K562 (cell line): ENCODE data around the gene CORO6. TPM values are rescaled to one million over a fixed set of nuclear protein-coding genes. Genes with fewer than 3 reads are reported as not detected.

Experiments
- ATAC-seq: fragments of 200-7000 bp; cut with Tn5 transposase; 3 replicates; pipeline ENCODE4 v1.9.1; 2020; ENCODE audit warnings: moderate library complexity
- BruUV-seq: library from RNA; stranded (reverse); fragments of 400-500 nt; replicated peaks from 2 replicates; lab custom pipeline; 2021; lab: Mats Ljungman, UMichigan
- CTCF ChIA-PET: fragments of 300-600 bp; formaldehyde crosslinking; extraction: SDS; loops from one replicate; lab custom pipeline; 2021; ENCODE audit warnings: low intra/inter-chr PET ratio; lab: Yijun Ruan, JAX
- POLR2A ChIA-PET: fragments of 300-600, 350-650 bp; sonication (Branson Sonifier 250); formaldehyde crosslinking; extraction: SDS; loops from one replicate; lab custom pipeline; 2021; ENCODE audit warnings: antibody characterized with exemption, inconsistent platforms; lab: Yijun Ruan, JAX
- DNase-seq, 4 experiments: peaks; one replicate each; pipeline versions ENCODE4 v3.0.0 to v3.0.0-alpha.2; 2011 to 2018; ENCODE audit warnings: low spot score in 3 of 4, mixed read lengths in 3 of 4; ENCODE audit errors: extremely low read depth in 1 of 4
- FAIRE-seq: peaks from 2 replicates; lab custom pipeline; 2011; peaks lifted over from hg19 to GRCh38; lab: Jason Lieb, UNC
- H2AFZ ChIP-seq: 2 replicates; pipeline ENCODE4 v1.6.0; 2011; ENCODE audit warnings: low read depth, low read length, control low read depth, inconsistent platforms
- H3K27ac ChIP-seq: fragments of 200-600 bp; 3 replicates; pipeline ENCODE4 v1.8.0; 2011; ENCODE audit warnings: low read depth, mild to moderate bottlenecking, control low read depth, inconsistent platforms, low read length, moderate library complexity, mixed read lengths; ENCODE audit errors: extremely low read depth
- H3K27me3 ChIP-seq, 2 experiments: fragments of 300-600 bp in 1 of 2; 2 replicates in 1 of 2; 3 replicates in 1 of 2; pipeline versions ENCODE4 v1.6.0 to v1.8.0; 2011; ENCODE audit warnings: inconsistent platforms in 2 of 2, low read length in 2 of 2, mild to moderate bottlenecking in 1 of 2, mixed read lengths in 1 of 2, moderate library complexity in 1 of 2; ENCODE audit not compliant: control insufficient read depth in 2 of 2, insufficient read depth in 2 of 2
- H3K36me3 ChIP-seq: fragments of 300-600 bp; 3 replicates; pipeline ENCODE4 v1.8.0; 2011; ENCODE audit warnings: mild to moderate bottlenecking, low read length, inconsistent platforms; ENCODE audit not compliant: control insufficient read depth, insufficient read depth
- H3K4me1 ChIP-seq, 2 experiments: fragments of 200-600 bp in 1 of 2; replicated peaks in 1 of 2; 2 replicates in 1 of 2; 3 replicates in 1 of 2; pipeline versions ENCODE4 v1.5.1 to v1.8.0; 2011; ENCODE audit warnings: inconsistent platforms in 2 of 2, low read length in 2 of 2, mild to moderate bottlenecking in 1 of 2, mixed read lengths in 1 of 2, moderate library complexity in 1 of 2; ENCODE audit not compliant: control insufficient read depth in 2 of 2, insufficient read depth in 2 of 2
- H3K4me2 ChIP-seq: 2 replicates; pipeline ENCODE4 v1.6.1; 2011; ENCODE audit warnings: low read length, control low read depth, inconsistent platforms, mixed read lengths; ENCODE audit not compliant: insufficient read depth
- H3K4me3 ChIP-seq: fragments of 200-600 bp; sonication (generic), shearing (Covaris generic); 2 replicates; pipeline ENCODE4 v1.5.1; 2016; ENCODE audit warnings: control low read depth, inconsistent platforms
- H3K79me2 ChIP-seq: fragments of 200-600 bp; 3 replicates; pipeline ENCODE4 v1.8.0; 2011; ENCODE audit warnings: low read length, inconsistent platforms; ENCODE audit not compliant: control insufficient read depth, insufficient read depth
- H3K9ac ChIP-seq, 2 experiments: 2 replicates each; pipeline versions ENCODE4 v1.6.0 to v1.6.1; 2011; ENCODE audit warnings: low read depth in 2 of 2, low read length in 2 of 2, control low read depth in 1 of 2, inconsistent platforms in 1 of 2, mild to moderate bottlenecking in 1 of 2, mixed read lengths in 1 of 2; ENCODE audit not compliant: insufficient read depth in 1 of 2
- H3K9me1 ChIP-seq: one replicate; pipeline ENCODE4 v1.6.0; 2011; ENCODE audit warnings: inconsistent platforms, mild to moderate bottlenecking, low read length, moderate library complexity; ENCODE audit not compliant: control insufficient read depth, insufficient read depth
- H3K9me3 ChIP-seq: replicated peaks from 2 replicates; pipeline ENCODE4 v1.5.1; 2011; ENCODE audit warnings: low read depth, low read length, inconsistent platforms; ENCODE audit not compliant: control insufficient read depth, insufficient read depth
- H4K20me1 ChIP-seq: replicated peaks from 2 replicates; pipeline ENCODE4 v1.6.1; 2011; ENCODE audit warnings: low read length, inconsistent platforms, mixed read lengths; ENCODE audit not compliant: control insufficient read depth, insufficient read depth
- WGBS: fragments of 100-300 bp; shearing (Covaris generic); methylation state at CpG from one replicate; pipeline ENCODE4 v1.1.6; 2016; ENCODE audit warnings: low coverage, mixed read lengths; ENCODE audit not compliant: insufficient coverage; ENCODE audit errors: missing lambda C conversion rate; 5-methylcytosine and 5-hydroxymethylcytosine counted together
- in situ Hi-C: fragments of 300-500 bp; cut with MboI; formaldehyde crosslinking; loops from 4 replicates; pipeline ENCODE4 v1.15.0; 2018; ENCODE audit warnings: inconsistent platforms, mixed read lengths
- intact Hi-C: fragments of 100-400 bp; cut with micrococcal nuclease; formaldehyde crosslinking; loops from 2 replicates; pipeline ENCODE4 v1.14.2; 2022
- polyA plus RNA-seq, 8 experiments: library from polyadenylated mRNA; depleted of rRNA in 4 of 8; stranded (reverse) in 5 of 8; unstranded in 3 of 8; fragments of >200 nt; fragmentation: Nextera tagmentation in 2 of 8; fragmentation: Illumina TruSeq in 1 of 8; extraction: Ambion mirVana in 2 of 8; extraction: Trizol in 1 of 8; gene quantifications; 2 replicates each; pipeline versions ENCODE4 v1.2.1 to v1.2.3, GENCODE V29; 2011 to 2014; ENCODE audit warnings: inconsistent platforms in 1 of 8, missing spikeins in 1 of 8
- total RNA-seq, 7 experiments: library from RNA; depleted of rRNA in 6 of 7; stranded (reverse); fragments of >200 nt in 6 of 7; fragmentation: Illumina TruSeq in 2 of 7; extraction: Trizol in 2 of 7; gene quantifications; 2 replicates each; pipeline versions ENCODE4 v1.2.1 to v1.2.3, GENCODE V29; 2011 to 2021; ENCODE audit warnings: low replicate concordance in 1 of 7
- TF ChIP-seq, protein P1 (sequence below): fragments of 150-350 bp; IDR thresholded peaks from 2 replicates; pipeline ENCODE4 v1.6.1; 2014; ENCODE audit warnings: low read depth, mild to moderate bottlenecking, low read length, borderline replicate concordance

The CORO6 gene
- total and polyA plus RNA-seq, 9 of the 15 experiments (the other 6 are each of a cell fraction or from before 2014, with no cell fraction given) = 0.04 to 11.9 (median 2.4) TPM

DNA sequence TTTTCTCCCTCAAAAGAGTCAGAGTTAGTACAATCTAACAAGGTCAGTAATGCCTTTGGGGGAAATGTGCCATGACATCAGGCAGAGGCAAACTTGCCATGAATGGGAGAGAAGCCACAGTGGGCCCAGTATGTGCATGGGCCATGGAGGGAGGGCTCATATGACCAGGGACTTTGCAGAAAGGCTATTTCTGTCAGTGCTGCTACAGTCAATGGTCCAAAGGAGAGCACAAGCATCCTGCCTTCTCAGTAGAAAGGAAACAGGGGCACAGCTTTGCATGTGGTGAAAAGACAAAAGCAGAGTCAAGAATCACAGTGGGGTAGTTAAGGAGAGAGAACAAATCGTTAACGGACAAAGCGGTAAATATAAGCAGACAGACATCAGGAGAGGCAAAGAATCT, 11.2 kb upstream of the CORO6 start:
- POLR2A ChIA-PET = interaction anchor here (1.0 kb wide), 1 partner anchor 14 kb away, joined by 7 read pairs; no protein-coding TSS in a partner anchor
- Histone ChIP-seq H3K9ac (no peak overlapping the region), H3K4me3 (no peak overlapping the region), H2AFZ (no peak overlapping the region), H3K4me1 (peaks cover 4 to 11% of the 10 kb centered on the region in 2 experiments; a peak in 2 of 5 replicates), H3K9me3 (no peaks in the 10 kb centered on the region), H3K79me2 (no peaks in the 10 kb centered on the region), H3K36me3 (peaks cover 14% of the 10 kb centered on the region; the same call in 2 of the 3 replicates), H3K9me1 (no peaks in the 10 kb centered on the region), H3K4me2 (no peak overlapping the region), H3K27me3 (no peaks in the 10 kb centered on the region), H3K27ac (no peak overlapping the region)
- FAIRE-seq = no peak
- CTCF ChIA-PET = no interaction called here
- no peak for ATAC-seq
- 82% methylated on average over 3 of the region's 3 CpGs for WGBS
- intact Hi-C loops = loop anchor here (10.0 kb wide), 1 partner anchor 371 kb away; no protein-coding TSS in a partner anchor
- TF ChIP-seq, protein P1, sequence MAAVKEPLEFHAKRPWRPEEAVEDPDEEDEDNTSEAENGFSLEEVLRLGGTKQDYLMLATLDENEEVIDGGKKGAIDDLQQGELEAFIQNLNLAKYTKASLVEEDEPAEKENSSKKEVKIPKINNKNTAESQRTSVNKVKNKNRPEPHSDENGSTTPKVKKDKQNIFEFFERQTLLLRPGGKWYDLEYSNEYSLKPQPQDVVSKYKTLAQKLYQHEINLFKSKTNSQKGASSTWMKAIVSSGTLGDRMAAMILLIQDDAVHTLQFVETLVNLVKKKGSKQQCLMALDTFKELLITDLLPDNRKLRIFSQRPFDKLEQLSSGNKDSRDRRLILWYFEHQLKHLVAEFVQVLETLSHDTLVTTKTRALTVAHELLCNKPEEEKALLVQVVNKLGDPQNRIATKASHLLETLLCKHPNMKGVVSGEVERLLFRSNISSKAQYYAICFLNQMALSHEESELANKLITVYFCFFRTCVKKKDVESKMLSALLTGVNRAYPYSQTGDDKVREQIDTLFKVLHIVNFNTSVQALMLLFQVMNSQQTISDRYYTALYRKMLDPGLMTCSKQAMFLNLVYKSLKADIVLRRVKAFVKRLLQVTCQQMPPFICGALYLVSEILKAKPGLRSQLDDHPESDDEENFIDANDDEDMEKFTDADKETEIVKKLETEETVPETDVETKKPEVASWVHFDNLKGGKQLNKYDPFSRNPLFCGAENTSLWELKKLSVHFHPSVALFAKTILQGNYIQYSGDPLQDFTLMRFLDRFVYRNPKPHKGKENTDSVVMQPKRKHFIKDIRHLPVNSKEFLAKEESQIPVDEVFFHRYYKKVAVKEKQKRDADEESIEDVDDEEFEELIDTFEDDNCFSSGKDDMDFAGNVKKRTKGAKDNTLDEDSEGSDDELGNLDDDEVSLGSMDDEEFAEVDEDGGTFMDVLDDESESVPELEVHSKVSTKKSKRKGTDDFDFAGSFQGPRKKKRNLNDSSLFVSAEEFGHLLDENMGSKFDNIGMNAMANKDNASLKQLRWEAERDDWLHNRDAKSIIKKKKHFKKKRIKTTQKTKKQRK = no peak
- TF ChIP-seq, all 486 proteins: peak for 0
- no peaks in the 10 kb centered on the region for H4K20me1 ChIP-seq
- in situ Hi-C loops = no loop called here
- BruUV-seq = no TSS peak
- no peak for DNase-seq
